ENCODE results near the gene SCN1A.
"Not testable (repeated sequence)": the region's sequence is repeated elsewhere in the genome, so short reads cannot be mapped to it uniquely, and the experiment has no call there.

Gene SCN1A

GRCh38 chr2:166081131-166081632, 46.6 kb downstream of the SCN1A start:
- DNase-seq (ENCODE audit: low read depth in 3 of 3) = no peak

GRCh38 chr2:166074430-166074829, 53.4 kb downstream of the SCN1A start:
- no peak for DNase-seq (ENCODE audit: low read depth in 3 of 3)

- DNase-seq (ENCODE audit: low read depth in 3 of 3) = no peak
Observed at GRCh38 chr2:166074011-166074410, 53.8 kb downstream of the SCN1A start.

GRCh38 chr2:166070231-166070630, 57.6 kb downstream of the SCN1A start:
- DNase-seq (ENCODE audit: low read depth in 3 of 3) = no peak

GRCh38 chr2:166068981-166069380, 58.8 kb downstream of the SCN1A start:
- DNase-seq (ENCODE audit: low read depth in 3 of 3) = no peak

GRCh38 chr2:166067229-166067628, 60.6 kb downstream of the SCN1A start:
- no peak for DNase-seq (ENCODE audit: low read depth in 3 of 3)

- DNase-seq (ENCODE audit: low read depth in 3 of 3) = no peak
Observed at GRCh38 chr2:166060191-166060590, 67.6 kb downstream of the SCN1A start.

- DNase-seq (ENCODE audit: low read depth in 3 of 3) = no peak
Observed at GRCh38 chr2:166057370-166058164, 70.3 kb downstream of the SCN1A start.

- DNase-seq (ENCODE audit: low read depth in 3 of 3) = no peak
Observed at GRCh38 chr2:166044853-166045483, 82.9 kb downstream of the SCN1A start.

- DNase-seq (ENCODE audit: low read depth in 3 of 3) = no peak
Observed at GRCh38 chr2:166042768-166043390, 84.9 kb downstream of the SCN1A start.

- DNase-seq (ENCODE audit: low read depth in 3 of 3) = no peak
Observed at GRCh38 chr2:166042356-166042755, 85.5 kb downstream of the SCN1A start.

- no peak for DNase-seq (ENCODE audit: low read depth in 3 of 3)
Observed at GRCh38 chr2:166041613-166042012, 86.2 kb downstream of the SCN1A start.

- DNase-seq (ENCODE audit: low read depth in 3 of 3) = no peak
Observed at GRCh38 chr2:166032361-166032760, 95.5 kb downstream of the SCN1A start.

GRCh38 chr2:166031054-166031453, 96.8 kb downstream of the SCN1A start:
- no peak for DNase-seq (ENCODE audit: low read depth in 3 of 3)

GRCh38 chr2:166025313-166025712, 102.5 kb downstream of the SCN1A start:
- no peak for DNase-seq (ENCODE audit: low read depth in 3 of 3)

- no peak for DNase-seq (ENCODE audit: low read depth in 3 of 3)
Observed at GRCh38 chr2:166017208-166017607, 110.6 kb downstream of the SCN1A start.

GRCh38 chr2:166013878-166014277, 113.9 kb downstream of the SCN1A start:
- DNase-seq (ENCODE audit: low read depth in 3 of 3) = no peak

- no peak for DNase-seq (ENCODE audit: low read depth in 3 of 3)
Observed at GRCh38 chr2:166011660-166012059, 116.2 kb downstream of the SCN1A start.

GRCh38 chr2:166000401-166000800, 127.4 kb downstream of the SCN1A start:
- DNase-seq (ENCODE audit: low read depth in 3 of 3) = no peak

- no peak for DNase-seq (ENCODE audit: low read depth in 3 of 3)
Observed at GRCh38 chr2:165990846-165991245, 137.0 kb downstream of the SCN1A start.

GRCh38 chr2:165989851-165990250, 138.0 kb downstream of the SCN1A start:
- no peak for DNase-seq (ENCODE audit: low read depth in 3 of 3)

GRCh38 chr2:165985120-165985519, 142.7 kb downstream of the SCN1A start:
- no peak for DNase-seq (ENCODE audit: low read depth in 3 of 3)

- not testable (repeated sequence) for DNase-seq (ENCODE audit: low read depth in 3 of 3)
Observed at GRCh38 chr2:165972161-165972560, 155.7 kb downstream of the SCN1A start.
